Central memory CD8-positive, alpha-beta T cell (primary cell): ENCODE results near the gene MAP3K2.
"Not testable (repeated sequence)": the region's sequence is repeated elsewhere in the genome, so short reads cannot be mapped to it uniquely, and the experiment has no call there.

Source experiments
- ATAC-seq: fragments of 150-1000 bp; cut with Tn5 transposase; replicated peaks from 2 replicates; pipeline ENCODE4 v1.10.0; 2022; ENCODE audit warnings: mild to moderate bottlenecking, moderate FRiP score, moderate number of reproducible peaks; ENCODE audit not compliant: poor library complexity, severe bottlenecking; ENCODE audit errors: extremely low read depth
- DNase-seq, 2 donors: peaks; one replicate each; pipeline ENCODE4 v3.0.0; 2021; ENCODE audit warnings: low spot score in 2 of 2
- H3K27ac Mint-ChIP-seq: one replicate; pipeline ENCODE4 v1.8.0; 2022; ENCODE audit warnings: low read depth, mild to moderate bottlenecking, moderate library complexity, mixed read lengths
- H3K27me3 Mint-ChIP-seq: one replicate; pipeline ENCODE4 v1.8.0; 2022; ENCODE audit warnings: mixed read lengths
- H3K36me3 Mint-ChIP-seq: one replicate; pipeline ENCODE4 v1.8.0; 2022; ENCODE audit warnings: mild to moderate bottlenecking, moderate library complexity, mixed read lengths; ENCODE audit not compliant: insufficient read depth
- H3K4me1 Mint-ChIP-seq: one replicate; pipeline ENCODE4 v1.8.0; 2022; ENCODE audit warnings: mixed read lengths
- H3K4me3 Mint-ChIP-seq: one replicate; pipeline ENCODE4 v1.8.0; 2022; ENCODE audit warnings: mild to moderate bottlenecking, moderate library complexity, mixed read lengths
- H3K9me3 Mint-ChIP-seq: one replicate; pipeline ENCODE4 v1.8.0; 2022; ENCODE audit warnings: mixed read lengths

The MAP3K2 gene

DNA sequence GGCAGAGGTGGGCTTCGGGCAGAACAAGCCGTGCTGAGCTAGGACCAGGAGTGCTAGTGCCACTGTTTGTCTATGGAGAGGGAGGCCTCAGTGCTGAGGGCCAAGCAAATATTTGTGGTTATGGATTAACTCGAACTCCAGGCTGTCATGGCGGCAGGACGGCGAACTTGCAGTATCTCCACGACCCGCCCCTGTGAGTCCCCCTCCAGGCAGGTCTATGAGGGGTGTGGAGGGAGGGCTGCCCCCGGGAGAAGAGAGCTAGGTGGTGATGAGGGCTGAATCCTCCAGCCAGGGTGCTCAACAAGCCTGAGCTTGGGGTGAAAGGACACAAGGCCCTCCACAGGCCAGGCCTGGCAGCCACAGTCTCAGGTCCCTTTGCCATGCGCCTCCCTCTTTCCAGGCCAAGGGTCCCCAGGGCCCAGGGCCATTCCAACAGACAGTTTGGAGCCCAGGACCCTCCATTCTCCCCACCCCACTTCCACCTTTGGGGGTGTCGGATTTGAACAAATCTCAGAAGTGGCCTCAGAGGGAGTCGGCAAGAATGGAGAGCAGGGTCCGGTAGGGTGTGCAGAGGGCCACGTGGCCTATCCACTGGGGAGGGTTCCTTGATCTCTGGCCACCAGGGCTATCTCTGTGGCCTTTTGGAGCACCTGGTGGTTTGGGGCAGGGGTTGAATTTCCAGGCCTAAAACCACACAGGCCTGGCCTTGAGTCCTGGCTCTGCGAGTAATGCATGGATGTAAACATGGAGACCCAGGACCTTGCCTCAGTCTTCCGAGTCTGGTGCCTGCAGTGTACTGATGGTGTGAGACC, 30.7 kb upstream of the MAP3K2 start, which contains the start of gene PROC:
TSS of gene PROC (plus strand) at position 128 of the 812 bp plus-strand sequence. CDS start 1,516 bp downstream, outside the sequence.
- Mint-ChIP-seq H3K27me3 (peaks cover 33% of the 10 kb centered on the region), H3K4me3 (peak within 1 kb of the TSS; percentile 84), H3K4me1 (peaks cover 24% of the 10 kb centered on the region), H3K9me3 (no peaks in the 10 kb centered on the region), H3K27ac (no peak within 1 kb of the TSS), H3K36me3 (no peaks in the 10 kb centered on the region)
- DNase-seq (no peak), ATAC-seq (no peak)

GRCh38 chr2:127417406-127417805, 29.6 kb upstream of the MAP3K2 start:
- ATAC-seq (no peak), DNase-seq (no peak)
- no peak overlapping the region for H3K27ac Mint-ChIP-seq
- peak overlapping the region; percentile 84 for H3K4me3 Mint-ChIP-seq
- H3K36me3 Mint-ChIP-seq: no peaks in the 10 kb centered on the region
- H3K27me3 Mint-ChIP-seq: peaks cover 23% of the 10 kb centered on the region
- peaks cover 24% of the 10 kb centered on the region for H3K4me1 Mint-ChIP-seq
- no peaks in the 10 kb centered on the region for H3K9me3 Mint-ChIP-seq

DNA sequence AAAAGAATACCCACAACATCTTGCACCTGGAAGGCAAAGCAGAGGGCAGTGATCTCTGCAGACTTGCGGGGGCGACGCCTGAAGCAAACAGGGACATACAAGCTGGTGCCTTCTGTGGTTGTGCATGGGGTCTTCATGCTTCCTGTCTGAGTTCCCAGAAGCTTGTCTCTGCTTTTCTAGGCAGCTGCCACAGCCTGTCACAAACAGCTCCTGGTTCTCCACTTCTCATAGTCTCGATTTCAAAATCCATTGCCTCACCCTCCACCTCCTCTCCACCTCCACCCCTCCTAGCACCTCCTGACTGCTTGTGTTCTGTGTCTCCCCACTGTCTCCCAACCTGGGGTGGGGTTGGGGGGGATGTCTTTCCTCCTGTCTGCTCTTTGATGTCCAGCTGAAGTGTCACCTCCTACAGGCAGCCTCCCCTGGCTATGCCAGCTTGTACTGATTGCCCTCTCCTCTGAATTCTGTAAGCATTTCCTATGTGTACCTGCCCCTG, 28.8 kb upstream of the MAP3K2 start:
- DNase-seq (no peak), ATAC-seq (peak; percentile 15)
- Mint-ChIP-seq H3K27ac (peak overlapping the region; percentile 79), H3K27me3 (peaks cover 15% of the 10 kb centered on the region), H3K36me3 (no peaks in the 10 kb centered on the region), H3K4me3 (peak overlapping the region; percentile 84), H3K9me3 (no peaks in the 10 kb centered on the region), H3K4me1 (peaks cover 24% of the 10 kb centered on the region)

GRCh38 chr2:127415593-127416505, 28.1 kb upstream of the MAP3K2 start:
- Mint-ChIP-seq H3K4me3 (peak overlapping the region; percentile 84), H3K27ac (peak overlapping the region; percentile 79)
- peak; percentile 92 for ATAC-seq

DNA sequence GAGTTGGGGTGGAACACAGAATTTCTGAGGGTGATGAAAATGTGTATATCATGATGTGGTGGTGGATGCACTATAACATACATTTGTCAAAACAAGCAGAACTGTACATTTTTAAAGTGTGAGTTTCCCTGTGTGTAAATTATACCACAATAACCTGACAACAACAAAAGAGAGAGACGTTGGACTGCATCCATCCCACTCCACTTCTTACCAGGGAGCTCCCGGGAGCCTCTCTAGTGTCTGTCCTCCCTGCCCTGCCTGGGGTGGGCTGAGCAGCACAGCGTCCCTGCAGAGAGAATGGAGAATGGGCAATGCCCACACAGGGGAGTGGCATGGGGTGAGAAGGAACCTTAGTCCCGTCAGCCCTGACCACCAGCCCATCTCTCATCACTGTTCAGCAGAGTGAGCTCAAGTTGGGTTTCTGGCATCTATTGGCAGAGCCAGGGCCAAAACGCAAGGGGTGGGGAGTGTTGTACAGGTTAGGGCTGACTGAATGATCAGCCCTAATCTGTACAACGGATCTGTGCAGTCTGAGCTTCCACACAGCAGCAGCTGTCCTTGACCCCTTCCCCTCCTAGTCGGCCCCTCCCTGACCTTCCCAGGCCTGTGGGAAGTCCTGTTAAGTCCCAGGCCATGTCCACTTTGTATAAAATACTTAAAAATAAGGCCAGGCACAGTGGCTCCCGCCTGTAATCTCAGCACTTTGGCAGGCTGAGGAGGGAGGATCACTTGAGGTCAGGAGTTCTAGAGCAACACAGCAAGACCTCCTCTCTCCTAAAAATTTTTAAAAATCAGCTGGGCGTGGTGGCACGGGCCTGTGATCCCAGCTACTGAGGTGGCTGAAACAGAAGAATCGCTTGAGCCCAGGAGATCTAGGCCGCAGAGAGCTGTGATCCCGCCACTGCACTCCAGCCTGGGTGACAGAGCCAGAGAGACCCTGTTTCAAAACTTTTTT, 27.1 kb upstream of the MAP3K2 start:
- peaks cover 2% of the 10 kb centered on the region for H3K36me3 Mint-ChIP-seq
- ATAC-seq (no peak), DNase-seq (no peak)
- no peaks in the 10 kb centered on the region for H3K27me3 Mint-ChIP-seq
- no peaks in the 10 kb centered on the region for H3K9me3 Mint-ChIP-seq
- H3K4me1 Mint-ChIP-seq: peaks cover 33% of the 10 kb centered on the region
- peak overlapping the region; percentile 55 for H3K27ac Mint-ChIP-seq
- H3K4me3 Mint-ChIP-seq: peak overlapping the region; percentile 43

More at GRCh38 chr2:127415593-127416505, 28.1 kb upstream of the MAP3K2 start:
- Mint-ChIP-seq H3K27me3 (peaks cover 8% of the 10 kb centered on the region), H3K9me3 (no peaks in the 10 kb centered on the region), H3K4me1 (peaks cover 28% of the 10 kb centered on the region), H3K36me3 (no peaks in the 10 kb centered on the region)
- DNase-seq: peak; percentile 71 to 74

GRCh38 chr2:127413782-127414637, 26.2 kb upstream of the MAP3K2 start:
- H3K9me3 Mint-ChIP-seq: no peaks in the 10 kb centered on the region
- peak overlapping the region; percentile 43 for H3K4me3 Mint-ChIP-seq
- peak overlapping the region; percentile 55 for H3K27ac Mint-ChIP-seq
- H3K4me1 Mint-ChIP-seq: peaks cover 33% of the 10 kb centered on the region
- DNase-seq: no peak
- no peaks in the 10 kb centered on the region for H3K27me3 Mint-ChIP-seq
- H3K36me3 Mint-ChIP-seq: peaks cover 2% of the 10 kb centered on the region
- ATAC-seq: no peak

DNA sequence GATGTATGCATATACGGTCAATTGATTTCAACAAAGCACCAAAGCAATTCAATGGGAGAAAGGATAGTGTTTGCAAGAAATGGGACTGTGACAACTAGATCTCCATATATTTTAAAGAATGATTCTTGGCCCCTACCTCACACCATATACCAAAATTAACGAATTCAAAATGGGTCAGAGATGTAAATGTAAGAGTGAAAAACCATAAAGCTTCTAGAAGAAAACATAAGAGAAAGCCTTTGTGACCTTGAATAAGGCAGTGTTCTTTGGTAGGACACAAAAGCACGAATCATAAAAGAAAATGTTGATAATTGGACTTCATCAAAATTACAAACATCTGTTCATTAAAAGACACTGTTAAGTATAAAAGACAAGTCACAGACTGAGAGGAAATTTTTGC, 25.4 kb upstream of the MAP3K2 start:
- no peak for DNase-seq
- Mint-ChIP-seq H3K4me1 (peaks cover 33% of the 10 kb centered on the region), H3K9me3 (no peaks in the 10 kb centered on the region), H3K4me3 (no peak overlapping the region), H3K27ac (no peak overlapping the region), H3K36me3 (peaks cover 2% of the 10 kb centered on the region), H3K27me3 (no peaks in the 10 kb centered on the region)
- no peak for ATAC-seq

DNA sequence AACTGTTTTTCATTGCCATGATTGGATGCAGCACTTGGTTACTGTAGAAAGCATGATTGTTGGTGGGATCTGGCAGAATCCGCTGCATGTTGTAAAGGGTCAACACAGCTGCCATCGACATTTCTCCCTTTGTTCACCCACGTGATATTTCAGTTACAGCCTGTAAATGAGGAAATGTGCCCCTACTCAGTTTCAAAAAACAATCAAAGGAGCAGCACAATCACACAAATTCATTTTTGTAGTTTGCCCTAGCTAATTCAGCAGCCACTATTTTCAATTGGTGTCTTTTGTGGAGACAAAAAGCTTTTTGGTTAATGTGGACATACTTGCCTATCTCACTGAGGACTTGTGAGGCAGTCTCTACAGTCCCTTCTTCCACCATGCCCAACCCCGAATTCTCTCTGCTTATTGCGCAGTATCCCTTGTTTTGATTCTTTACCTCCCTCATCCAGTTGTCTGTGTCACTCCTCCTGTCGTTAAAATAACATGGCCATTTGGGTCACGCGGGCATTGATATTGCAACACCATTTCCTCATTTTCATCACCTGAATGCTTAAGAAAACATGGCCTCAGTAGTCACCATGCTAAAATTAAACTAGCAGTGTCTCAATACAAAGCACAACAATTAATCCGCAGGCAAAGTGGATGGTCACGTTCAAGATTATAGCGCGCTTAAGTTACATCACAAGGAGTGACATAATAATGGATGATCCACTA, 24.0 kb upstream of the MAP3K2 start:
- H3K9me3 Mint-ChIP-seq: no peaks in the 10 kb centered on the region
- peaks cover 2% of the 10 kb centered on the region for H3K36me3 Mint-ChIP-seq
- H3K4me3 Mint-ChIP-seq: no peak overlapping the region
- no peaks in the 10 kb centered on the region for H3K27me3 Mint-ChIP-seq
- DNase-seq: no peak
- ATAC-seq: no peak
- H3K27ac Mint-ChIP-seq: no peak overlapping the region
- peaks cover 27% of the 10 kb centered on the region for H3K4me1 Mint-ChIP-seq

DNA sequence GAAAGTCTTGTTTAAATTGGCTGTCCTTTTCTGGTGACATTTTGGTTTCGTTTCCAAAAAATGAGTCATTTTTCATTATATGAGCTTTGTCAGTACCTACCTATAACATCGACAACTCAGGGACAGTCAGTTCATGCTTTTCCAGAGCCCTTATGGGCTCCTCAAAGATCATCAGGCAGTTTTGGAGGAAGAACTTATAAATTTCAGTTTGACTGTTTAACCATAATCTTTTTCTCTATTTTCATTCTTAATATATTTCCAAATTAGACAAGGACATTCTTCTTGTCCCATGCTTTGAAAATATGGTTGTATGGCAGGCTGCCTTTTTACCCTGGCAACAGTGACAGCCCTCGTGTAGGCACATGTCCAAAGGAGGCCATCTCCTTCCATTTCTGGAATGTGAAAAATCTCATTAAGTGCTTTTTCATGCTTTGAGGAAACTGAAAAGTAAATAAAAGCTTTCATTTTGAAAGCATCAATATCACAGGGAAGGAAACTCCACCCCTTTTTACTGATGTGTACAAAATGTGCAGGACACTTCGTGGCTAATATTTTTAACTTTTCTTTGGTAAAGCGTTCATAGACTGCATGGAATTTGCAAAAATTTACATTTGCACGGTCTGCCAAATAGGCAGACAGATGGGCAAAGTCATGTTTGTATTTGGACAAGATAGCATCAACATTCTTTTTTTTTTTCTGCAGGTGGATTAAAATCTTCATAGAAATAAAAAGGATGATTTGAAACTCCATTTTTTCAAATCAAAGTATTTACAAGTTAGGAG, 23.3 kb upstream of the MAP3K2 start:
- Mint-ChIP-seq H3K4me3 (peak overlapping the region; percentile 53), H3K27ac (peak overlapping the region; percentile 78), H3K27me3 (no peaks in the 10 kb centered on the region), H3K4me1 (peaks cover 20% of the 10 kb centered on the region), H3K36me3 (peaks cover 2% of the 10 kb centered on the region), H3K9me3 (no peaks in the 10 kb centered on the region)
- no peak for DNase-seq
- no peak for ATAC-seq

GRCh38 chr2:127409716-127410115, 21.9 kb upstream of the MAP3K2 start:
- H3K27ac Mint-ChIP-seq, H3K9me3 Mint-ChIP-seq, H3K4me3 Mint-ChIP-seq, H3K27me3 Mint-ChIP-seq, H3K36me3 Mint-ChIP-seq, DNase-seq, ATAC-seq: not testable (repeated sequence)
- peaks cover 14% of the 10 kb centered on the region for H3K4me1 Mint-ChIP-seq
